Skin epidermis (tissue), 12 donors: ENCODE measurements around the gene LRP2BP.
"Not testable (repeated sequence)": the region's sequence is repeated elsewhere in the genome, so short reads cannot be mapped to it uniquely, and the experiment has no call there.

Source experiments
- H3K27ac ChIP-seq, 21 experiments: fragments of 200-600 bp; sonication (generic) in 11 of 21; one replicate each; pipeline ENCODE4 v1.5.0; 2020; ENCODE audit warnings: mild to moderate bottlenecking in 3 of 21, inconsistent platforms in 2 of 21, moderate library complexity in 2 of 21
- H3K4me3 ChIP-seq, 7 experiments: fragments of 200-600 bp; sonication (generic) in 2 of 7; one replicate each; pipeline ENCODE4 v1.5.0; 2020; ENCODE audit warnings: inconsistent platforms in 2 of 7, mild to moderate bottlenecking in 2 of 7, moderate library complexity in 1 of 7

Gene LRP2BP

DNA sequence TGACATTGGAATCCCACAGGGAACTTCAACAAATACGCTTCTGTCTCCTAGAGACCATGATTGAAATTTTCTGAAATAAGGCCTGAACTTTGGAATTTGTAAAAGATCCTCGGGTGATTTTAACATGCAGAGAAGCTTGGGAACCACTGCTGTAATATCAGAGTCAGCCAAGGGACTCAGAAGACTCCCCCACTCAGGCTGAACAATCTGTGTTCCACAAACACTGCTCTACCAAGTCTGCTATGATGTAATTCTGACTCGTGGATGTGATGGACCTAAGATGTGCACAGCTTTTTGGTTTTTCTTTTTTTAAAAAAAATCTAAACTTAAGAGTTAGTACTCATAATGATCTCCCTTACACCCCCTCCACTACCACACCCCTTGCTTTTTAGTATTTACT lies 26.0 kb downstream of the LRP2BP start:
- H3K27ac ChIP-seq: no peak overlapping the region
- no peak overlapping the region for H3K4me3 ChIP-seq

DNA sequence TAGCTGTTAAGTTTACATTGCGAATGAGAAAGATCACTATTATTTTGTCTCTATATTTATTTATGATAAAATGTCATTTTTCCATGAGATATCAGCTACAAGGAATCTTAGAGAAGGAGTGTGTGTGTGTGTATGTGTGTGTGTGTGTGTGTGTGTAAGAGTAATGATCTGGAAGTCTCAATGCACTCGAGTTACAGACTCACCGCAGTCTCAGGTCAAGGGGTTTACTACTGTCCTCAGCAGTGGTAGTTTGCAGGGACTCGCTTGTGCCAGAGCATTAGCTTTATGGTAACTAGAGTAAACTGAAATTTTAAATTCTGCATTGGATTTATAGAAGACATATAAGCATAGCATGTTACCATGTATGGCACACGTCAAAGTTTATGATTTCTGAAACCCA lies 30.8 kb downstream of the LRP2BP start:
- H3K4me3 ChIP-seq: no peak overlapping the region
- no peak overlapping the region for H3K27ac ChIP-seq

DNA sequence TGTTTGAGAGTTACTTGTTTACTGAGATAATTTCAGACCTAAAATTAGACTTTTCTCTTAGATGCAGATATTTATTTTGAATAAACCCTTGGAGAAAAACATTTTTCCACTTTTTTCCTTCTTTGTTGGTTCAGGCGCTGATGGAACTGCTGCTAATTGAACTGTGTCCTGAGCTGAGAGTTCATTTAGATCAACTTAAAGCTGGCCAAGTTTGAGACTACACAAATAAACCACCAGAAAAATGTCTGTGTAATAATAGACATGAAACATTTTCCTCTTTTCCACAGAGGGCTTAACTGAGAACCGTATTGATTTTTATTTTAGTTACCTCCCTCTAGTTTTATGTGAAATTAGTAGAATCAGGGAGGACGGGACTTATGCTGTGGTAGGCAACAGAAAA lies 32.5 kb downstream of the LRP2BP start:
- Histone ChIP-seq H3K27ac (no peak overlapping the region), H3K4me3 (no peak overlapping the region)

DNA sequence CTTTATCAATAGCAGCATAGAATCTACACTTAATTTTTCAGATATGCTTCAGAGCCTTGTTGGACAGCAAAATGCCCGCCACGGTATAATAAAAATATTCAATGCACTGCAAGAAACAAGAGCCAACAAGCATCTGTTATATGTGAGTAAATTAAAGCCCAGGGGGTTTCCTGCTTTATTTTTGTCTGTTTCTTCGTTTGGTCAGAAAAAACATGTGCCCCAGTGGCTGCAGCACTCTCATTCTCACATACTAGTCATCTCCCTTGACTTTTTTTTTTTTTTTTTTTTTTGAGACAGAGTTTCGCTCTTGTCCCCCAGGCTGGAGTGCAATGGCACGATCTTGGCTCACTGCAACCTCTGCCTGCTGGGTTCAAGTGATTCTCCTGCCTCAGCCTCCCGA lies 33.2 kb downstream of the LRP2BP start:
- not testable (repeated sequence) for H3K27ac ChIP-seq

DNA sequence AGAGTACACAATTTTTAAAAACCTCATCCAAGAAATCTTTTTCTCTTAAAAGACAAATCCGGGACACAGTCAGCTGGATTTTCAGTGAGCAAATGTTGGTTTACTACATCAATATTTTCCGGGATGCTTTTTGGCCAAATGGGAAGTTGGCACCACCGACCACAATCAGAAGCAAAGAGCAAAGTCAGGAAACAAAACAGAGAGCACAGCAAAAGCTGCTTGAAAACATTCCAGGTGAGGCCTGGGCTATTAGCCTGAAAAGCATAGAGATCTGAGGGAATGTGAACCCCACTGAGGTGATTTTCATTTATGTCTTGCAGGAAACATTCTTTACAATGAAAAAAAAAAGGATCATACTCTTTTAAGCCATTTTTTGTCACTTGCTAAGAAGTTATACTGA lies 33.9 kb downstream of the LRP2BP start:
- Histone ChIP-seq H3K27ac (no peak overlapping the region), H3K4me3 (no peak overlapping the region)

More for the DNA sequence above, 33.2 kb downstream of the LRP2BP start:
- H3K4me3 ChIP-seq: not testable (repeated sequence)

DNA sequence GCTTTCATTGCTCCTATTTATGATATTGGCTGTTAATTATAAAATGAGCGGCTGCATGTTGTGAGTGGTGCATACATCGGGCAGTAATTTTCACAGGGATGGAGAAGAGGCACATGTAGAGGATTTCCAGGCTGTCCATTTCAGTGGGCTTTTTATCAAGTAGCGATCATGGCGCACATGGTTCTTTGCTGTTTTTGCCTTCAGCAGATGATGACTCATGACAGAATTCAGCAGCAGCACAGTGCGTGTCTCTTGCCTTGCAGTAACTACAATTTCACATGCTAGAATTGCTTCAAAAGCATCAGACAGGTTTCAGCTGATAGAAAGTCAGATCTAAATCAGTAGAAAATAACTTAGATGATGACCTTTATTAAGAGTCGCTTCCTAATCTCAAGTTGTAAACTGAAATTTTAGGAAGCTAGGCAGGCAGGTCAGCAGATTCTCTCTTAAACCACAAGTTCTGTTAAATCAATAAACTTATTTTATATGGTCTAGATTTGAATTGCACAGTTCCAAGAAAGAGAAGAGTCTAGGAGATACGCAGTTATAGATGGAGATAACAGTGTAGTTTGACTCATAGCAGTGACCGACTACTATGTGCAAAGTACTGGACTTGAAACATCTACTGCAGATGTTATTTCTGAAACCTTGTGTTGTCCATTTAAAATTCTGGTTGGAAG lies 35.8 kb downstream of the LRP2BP start:
- Histone ChIP-seq H3K27ac (no peak overlapping the region), H3K4me3 (no peak overlapping the region)

DNA sequence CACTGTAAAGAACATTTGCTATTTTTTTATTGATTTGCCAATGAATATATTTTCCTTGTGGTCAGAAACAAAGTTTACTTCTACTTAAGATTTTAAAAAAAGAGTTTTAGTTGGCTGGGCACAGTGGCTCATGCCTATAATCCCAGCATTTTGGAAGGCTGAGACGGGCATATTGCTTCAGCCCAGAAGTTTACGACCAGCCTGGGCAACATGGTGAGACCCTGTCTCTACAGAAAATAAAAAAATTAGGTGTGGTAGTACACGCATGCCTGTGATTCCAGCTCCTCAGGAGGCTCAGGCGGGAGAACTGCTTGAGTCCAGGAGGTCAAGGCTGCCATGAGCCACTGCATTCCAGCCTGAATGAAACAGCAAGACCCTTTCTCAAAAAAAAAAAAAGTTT lies 36.8 kb downstream of the LRP2BP start:
- Histone ChIP-seq H3K4me3 (no peak overlapping the region), H3K27ac (no peak overlapping the region)

DNA sequence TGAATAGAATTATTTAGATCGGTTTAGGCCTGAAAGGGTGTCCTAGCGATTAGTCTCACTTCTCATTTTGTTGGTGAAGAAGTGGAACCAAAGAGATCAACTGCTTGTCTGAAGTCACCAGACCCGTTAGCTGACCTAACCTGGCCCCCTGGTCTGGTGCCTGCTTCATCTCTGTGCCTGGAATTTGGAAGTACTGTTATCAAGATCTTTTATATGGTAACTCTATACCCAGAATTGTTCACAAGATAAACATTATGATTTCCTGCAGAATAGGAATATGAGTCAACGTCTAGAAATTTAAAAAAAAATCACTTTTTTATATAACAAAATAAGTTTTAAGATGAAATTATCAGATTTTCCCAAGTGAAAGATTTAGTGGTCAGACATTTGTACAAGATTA lies 37.2 kb downstream of the LRP2BP start:
- no peak overlapping the region for H3K4me3 ChIP-seq

DNA sequence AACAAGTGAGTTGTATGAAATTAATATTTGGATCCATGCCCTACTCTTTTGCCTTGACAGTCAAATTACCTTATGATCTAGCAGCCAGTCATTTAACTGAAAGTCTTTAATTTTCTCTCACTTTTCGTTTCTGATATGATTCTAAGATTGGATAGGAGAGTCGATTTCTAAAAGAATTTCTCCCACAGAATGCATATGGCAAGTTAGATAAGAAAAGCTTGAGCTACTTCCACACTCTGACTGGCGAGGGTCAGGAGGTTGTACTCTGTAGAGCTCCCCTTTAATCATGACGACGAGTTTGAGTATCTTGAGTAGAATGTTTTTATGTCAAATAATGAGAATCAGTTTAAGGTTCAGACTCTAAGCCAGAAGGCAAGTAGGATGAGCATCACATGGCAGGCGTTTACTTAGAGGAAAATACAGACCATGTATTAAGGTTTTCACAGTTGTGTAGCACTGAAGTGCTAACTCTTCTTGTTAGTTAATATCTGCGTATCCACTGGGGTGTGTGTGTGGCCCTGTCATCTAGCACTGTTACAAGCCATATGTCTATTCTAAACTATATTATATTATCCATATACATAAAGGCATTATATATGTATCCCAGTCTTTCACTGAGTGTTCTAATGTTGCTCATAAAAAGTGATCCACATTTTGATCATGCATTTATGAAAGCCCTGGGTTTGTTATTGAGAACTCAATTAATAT lies 37.8 kb downstream of the LRP2BP start:
- Histone ChIP-seq H3K4me3 (no peak overlapping the region), H3K27ac (peak overlapping the region in 4 of 21 experiments; percentile 7 to 50 (median 32))

More for the DNA sequence above, 37.2 kb downstream of the LRP2BP start:
- H3K27ac ChIP-seq: no peak overlapping the region

DNA sequence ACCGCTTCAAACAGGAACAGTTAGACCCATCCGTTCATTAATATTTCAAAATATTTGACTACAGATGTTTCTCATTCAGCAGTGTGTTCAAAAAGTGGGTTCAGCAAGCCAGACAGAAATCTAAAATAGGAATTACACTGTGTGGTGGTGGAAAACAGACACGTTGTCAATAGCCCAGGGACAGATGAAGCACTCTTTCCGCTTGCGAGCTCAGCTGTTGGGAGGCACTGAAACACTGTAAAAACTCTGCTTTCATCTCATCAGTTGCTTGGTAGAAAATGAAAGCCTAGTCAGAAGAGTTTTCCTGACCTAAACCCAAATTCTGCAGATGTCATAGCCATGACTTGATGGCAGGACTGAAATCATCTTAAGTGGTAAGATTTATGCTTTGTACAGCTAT lies 38.5 kb downstream of the LRP2BP start:
- no peak overlapping the region for H3K4me3 ChIP-seq
- H3K27ac ChIP-seq: peak overlapping the region in 7 of 21 experiments; percentile 7 to 64 (median 38)

DNA sequence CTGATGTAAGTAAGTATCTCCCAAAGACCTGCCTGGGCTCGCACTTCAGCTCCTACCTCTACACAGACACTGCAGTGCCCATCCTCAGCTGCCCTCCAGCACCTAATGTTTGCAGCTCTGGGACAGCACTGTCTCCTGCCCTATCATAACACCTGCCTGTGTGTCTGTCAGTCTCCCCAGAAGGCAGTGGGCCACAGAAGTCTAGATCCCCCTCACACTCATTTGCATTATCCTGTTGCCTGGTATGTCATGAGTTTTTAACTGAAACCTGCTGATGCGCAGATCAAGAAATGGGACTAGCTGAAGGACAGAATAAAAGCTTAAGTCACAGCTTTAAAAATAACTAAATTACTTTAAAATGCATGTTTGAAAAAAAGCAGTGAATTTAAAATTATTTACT lies 43.0 kb downstream of the LRP2BP start:
- H3K4me3 ChIP-seq: no peak overlapping the region
- no peak overlapping the region for H3K27ac ChIP-seq

DNA sequence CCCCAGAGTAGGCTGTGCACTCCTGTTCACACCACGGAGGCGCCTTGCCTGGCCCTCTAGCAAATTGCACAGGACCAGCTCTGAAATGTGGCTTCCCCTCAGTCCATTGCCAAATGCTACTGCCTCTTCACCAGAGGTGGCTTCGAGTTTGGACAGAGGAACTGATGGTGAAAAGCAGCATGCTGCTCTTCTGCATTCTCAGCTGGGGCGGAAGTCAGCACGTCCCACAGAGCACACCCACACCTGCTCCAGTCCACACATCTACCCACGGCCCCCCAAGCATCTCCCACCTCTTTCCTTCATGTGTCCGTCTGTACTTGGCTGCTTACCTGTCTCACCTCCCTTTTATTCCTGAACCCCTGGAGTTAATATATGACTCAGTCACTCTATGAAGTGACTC lies 43.5 kb downstream of the LRP2BP start:
- Histone ChIP-seq H3K27ac (no peak overlapping the region), H3K4me3 (no peak overlapping the region)

DNA sequence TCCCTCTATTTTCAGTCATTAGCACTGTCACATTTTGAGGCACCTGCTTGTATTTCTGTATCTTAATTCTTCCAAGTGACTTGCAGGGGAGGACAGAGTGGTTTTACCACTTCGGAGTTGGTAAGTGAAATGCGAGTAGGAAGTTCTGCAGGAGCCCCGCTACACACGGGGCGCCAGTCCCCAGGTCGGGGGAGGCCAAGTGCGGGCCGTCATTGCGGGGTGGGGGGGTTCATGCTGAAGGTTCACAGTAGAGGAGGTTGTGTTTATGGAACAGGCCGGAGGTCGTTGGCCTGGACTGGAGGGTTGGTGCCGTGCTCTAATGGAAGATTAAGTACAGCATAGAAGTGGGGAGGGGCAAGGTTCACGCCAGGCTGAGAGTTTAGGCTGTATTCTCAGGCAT lies 44.0 kb downstream of the LRP2BP start:
- Histone ChIP-seq H3K4me3 (no peak overlapping the region), H3K27ac (no peak overlapping the region)

DNA sequence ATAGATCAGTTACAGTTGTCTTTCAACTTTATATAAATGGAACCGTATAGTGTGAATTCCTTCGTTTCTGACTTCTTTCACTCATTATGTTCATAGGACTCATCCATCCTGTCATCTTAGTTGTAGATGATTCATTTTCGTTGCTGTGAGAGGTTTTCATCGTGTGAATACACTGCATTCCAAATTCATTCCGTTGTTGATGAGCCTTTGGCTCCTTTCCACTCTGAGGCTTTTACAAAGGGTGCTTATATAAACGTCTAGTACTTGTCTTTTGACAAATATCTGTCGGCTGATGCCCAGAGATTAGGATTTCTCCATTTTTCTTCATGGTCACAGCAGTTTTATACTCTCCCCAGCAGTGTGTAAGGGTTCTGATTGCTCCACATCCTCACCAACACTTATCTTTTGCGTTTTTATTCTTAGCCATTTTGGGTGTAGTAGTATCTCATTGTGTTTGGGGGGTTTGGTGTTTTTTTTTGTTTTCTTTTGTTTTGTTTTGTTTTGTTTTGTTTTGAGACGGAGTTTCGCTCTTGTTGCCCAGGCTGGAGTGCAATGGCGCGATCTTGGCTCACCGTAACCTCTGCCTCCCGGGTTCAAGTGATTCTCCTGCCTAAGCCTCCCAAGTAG lies 48.6 kb downstream of the LRP2BP start:
- Histone ChIP-seq H3K27ac (no peak overlapping the region), H3K4me3 (no peak overlapping the region)

DNA sequence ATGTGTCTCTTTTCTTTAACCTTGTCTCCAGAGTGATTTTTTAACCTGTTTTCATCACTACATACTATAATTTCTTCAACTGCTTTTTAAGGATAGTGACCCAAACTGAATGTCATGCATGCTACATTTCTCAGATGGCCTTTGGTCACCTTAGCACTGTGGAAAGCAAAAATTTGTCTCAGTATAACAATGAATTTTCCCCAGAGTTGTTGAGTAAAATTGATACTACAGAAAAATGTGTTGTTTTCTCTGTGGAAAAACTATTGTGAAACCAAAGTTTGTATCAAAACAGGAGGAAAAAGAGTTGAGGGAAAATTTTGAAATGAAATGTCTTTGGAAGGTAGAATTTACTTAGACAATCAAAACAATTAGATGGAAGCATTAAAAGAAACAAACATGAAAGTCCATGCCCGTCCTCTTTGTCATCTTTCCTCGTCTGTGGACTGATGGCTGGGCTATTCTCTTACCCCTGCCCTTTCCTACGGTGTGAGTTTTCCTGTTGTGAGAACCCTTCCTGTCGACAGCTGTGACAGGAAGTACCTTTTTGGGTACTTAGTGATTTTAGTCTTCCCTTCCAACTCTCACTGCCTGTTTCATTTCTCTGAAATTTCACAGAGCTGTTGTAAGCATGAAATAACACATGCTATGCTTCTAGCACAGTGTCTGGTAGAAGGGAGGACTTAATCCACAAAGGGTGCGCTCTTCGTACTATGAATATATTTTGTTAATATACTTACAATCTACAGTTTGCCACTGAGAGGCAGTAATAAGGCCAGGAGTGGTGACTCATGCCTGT lies 50.8 kb downstream of the LRP2BP start:
- H3K27ac ChIP-seq: peak overlapping the region in 3 of 21 experiments; percentile 19 to 51 (median 45)
- H3K4me3 ChIP-seq: no peak overlapping the region

DNA sequence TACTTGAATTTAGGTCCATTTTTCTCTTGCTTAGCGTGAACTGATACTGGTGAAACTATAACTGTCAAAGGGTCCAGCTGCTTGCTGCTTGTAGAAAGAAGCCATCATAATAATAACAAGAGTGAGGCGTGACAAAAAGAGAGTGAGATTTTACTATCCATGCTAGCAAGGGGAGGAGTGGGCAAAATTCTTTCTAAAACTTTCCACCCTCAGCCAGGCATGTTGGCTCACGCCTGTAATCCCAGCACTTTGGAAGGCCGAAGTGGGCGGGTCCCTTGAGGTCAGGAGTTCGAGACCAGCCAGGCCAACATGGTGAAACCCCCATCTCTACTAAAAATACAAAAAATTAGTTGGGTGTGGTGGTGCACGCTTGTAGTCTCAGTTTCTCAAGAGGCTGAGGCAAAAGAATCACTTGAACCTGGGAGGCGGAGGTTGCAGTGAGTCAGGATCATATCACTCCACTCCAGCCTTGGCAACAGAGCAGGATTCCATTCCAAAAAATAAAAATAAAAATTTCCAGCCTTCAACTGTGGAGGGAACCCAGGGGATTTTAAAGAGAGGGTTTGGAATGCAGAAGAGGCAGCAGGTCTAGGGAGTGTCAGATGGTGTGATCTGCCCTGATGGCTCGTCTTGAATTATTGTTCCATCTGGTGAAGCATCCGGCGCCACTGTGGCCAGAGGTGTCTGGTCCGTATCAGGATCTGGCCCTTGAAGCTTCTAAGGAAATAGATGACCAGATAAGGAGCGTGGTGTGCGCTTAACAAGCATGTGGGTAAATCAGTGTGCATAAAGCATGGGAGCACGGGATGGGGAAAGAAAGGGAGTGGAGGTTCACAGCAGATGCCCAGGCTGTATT lies 51.8 kb downstream of the LRP2BP start:
- no peak overlapping the region for H3K4me3 ChIP-seq
- H3K27ac ChIP-seq: peak overlapping the region in 3 of 21 experiments; percentile 19 to 51 (median 45)

DNA sequence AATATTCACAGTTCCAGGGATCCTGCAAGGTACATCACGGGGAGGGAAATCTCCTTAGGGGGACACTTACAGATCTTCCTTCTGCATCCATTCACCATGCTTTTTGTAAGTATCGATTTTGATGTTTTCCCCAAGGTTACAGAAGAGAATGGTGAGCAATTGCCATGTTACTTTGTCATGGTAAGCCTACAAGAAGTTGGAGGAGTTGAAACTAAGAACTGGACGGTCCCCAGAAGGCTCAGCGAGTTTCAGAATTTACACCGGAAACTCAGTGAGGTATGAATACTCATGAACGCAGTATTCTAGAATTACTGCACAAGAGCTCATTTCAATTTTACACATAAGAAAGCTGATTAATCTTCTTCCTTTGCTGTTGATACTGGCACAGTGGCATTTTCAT lies 53.9 kb downstream of the LRP2BP start:
- Histone ChIP-seq H3K4me3 (no peak overlapping the region), H3K27ac (no peak overlapping the region)

DNA sequence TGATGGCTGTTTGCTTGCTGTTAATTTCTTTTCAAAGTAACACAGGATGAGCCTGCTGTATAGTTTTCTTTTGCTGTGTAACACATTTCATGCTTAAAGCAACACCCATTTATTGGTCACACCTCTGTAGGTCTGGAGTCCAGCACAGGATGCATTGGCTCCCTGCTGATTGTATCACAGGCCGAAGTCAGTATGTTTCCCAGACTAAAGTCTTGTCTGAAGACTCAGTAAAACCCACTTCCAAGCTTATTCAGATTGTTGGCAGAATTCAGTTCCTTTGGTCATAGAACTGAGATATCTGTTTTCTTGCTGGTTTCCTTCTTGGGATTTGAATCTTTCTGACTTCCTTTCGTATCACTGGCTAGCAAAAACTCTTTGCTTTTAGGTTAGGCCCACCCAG lies 54.3 kb downstream of the LRP2BP start:
- H3K27ac ChIP-seq: no peak overlapping the region
- no peak overlapping the region for H3K4me3 ChIP-seq

DNA sequence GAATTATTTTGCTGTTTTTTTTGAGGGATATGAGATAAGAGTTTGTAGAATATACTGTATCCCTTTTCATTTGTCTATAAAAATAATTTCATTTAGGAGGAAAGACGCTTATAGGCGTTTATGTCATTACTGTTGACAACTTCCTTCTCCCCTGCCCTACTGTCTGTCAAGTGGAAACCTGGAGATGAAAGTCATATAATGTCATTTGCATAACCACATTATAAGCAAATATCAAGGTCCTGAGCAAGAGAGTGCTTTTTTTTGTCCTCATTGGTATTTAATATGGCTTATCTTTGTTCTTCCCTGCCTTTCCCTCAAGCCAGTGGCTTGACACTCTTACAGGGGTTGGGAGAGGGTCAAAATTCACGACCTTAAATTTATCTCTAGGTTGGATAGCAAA lies 55.8 kb downstream of the LRP2BP start:
- Histone ChIP-seq H3K27ac (no peak overlapping the region), H3K4me3 (no peak overlapping the region)
